HL-60 (cell line): ENCODE measurements around the gene PSPN.

Experiments
- DNase-seq, 2 experiments: peaks; one replicate each; pipeline ENCODE4 v3.0.0-alpha.2; 2010 to 2020; ENCODE audit warnings: low read depth in 1 of 2, low spot score in 1 of 2
- H3K27ac ChIP-seq: fragments of 250-450 bp; sonication (Bioruptor Pico); replicated peaks from 2 replicates; pipeline ENCODE4 v1.5.1; 2020; ENCODE audit warnings: mild to moderate bottlenecking, moderate library complexity
- H3K27me3 ChIP-seq: fragments of 250-450 bp; sonication (Bioruptor Pico); 2 replicates; pipeline ENCODE4 v1.5.1; 2021; ENCODE audit warnings: mild to moderate bottlenecking, moderate library complexity; ENCODE audit not compliant: insufficient read depth, poor library complexity, severe bottlenecking
- H3K4me3 ChIP-seq: replicated peaks from 2 replicates; pipeline ENCODE4 v1.5.1; 2011; ENCODE audit warnings: mild to moderate bottlenecking, control low read depth, low read length; ENCODE audit not compliant: insufficient read depth
- CTCF ChIP-seq: IDR thresholded peaks from one replicate; pipeline ENCODE4 v1.5.1; 2011; ENCODE audit warnings: low read length, control low read depth, inconsistent platforms; ENCODE audit not compliant: insufficient read depth
- GABPA ChIP-seq: IDR thresholded peaks from 2 replicates; pipeline ENCODE4 v1.6.1; 2012; ENCODE audit warnings: low read depth
- POLR2AphosphoS5 ChIP-seq: IDR thresholded peaks from 2 replicates; pipeline ENCODE4 v1.6.1; 2012; ENCODE audit warnings: low read depth
- REST ChIP-seq: IDR thresholded peaks from 2 replicates; pipeline ENCODE4 v1.6.1; 2012; ENCODE audit warnings: low read depth; ENCODE audit not compliant: insufficient replicate concordance
- SPI1 ChIP-seq: IDR thresholded peaks from 2 replicates; pipeline ENCODE4 v1.6.1; 2012; ENCODE audit warnings: low read depth, mild to moderate bottlenecking, borderline replicate concordance

The PSPN gene

GRCh38 chr19:6334490-6335285, 41.0 kb downstream of the PSPN start:
- Histone ChIP-seq H3K27me3 (no peaks in the 10 kb centered on the region), H3K27ac (no peak overlapping the region), H3K4me3 (no peak overlapping the region)
- DNase-seq = no peak
- no peak for TF ChIP-seq POLR2AphosphoS5
- no peak for TF ChIP-seq REST
- TF ChIP-seq CTCF = no peak
- TF ChIP-seq GABPA = no peak
- TF ChIP-seq SPI1 = no peak

DNA sequence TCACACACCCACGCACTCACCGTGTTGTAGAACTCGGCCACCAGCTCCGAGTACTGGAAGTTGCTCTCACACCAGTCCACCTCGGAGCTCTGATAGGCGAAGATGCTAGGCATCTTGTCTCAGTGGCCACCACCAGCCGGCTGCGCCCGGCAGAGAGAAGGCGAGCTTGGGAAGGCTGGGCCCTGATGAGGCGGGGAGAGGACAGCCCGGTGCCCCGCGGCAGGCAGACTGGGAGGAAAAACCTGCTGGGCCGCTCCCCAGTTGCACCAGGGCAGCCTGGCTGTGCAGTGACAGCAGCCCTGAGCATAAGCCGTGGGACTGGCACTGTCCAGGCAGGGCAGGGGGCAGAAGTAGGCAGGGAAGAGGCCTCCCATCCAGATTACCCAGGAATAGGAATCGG, 42.3 kb downstream of the PSPN start, which contains the start of gene ACER1:
TSS of gene ACER1 (minus strand) at position 174 of the 400 bp plus-strand sequence. CDS start at position 113, 61 bp downstream.
- no peak for TF ChIP-seq CTCF
- no peak for TF ChIP-seq GABPA
- TF ChIP-seq SPI1 = no peak
- no peak for TF ChIP-seq POLR2AphosphoS5
- TF ChIP-seq REST = no peak
- no peaks in the 10 kb centered on the region for H3K27me3 ChIP-seq
- no peak for DNase-seq
- no peak within 1 kb of the TSS for H3K27ac ChIP-seq
- H3K4me3 ChIP-seq = no peak within 1 kb of the TSS

DNA sequence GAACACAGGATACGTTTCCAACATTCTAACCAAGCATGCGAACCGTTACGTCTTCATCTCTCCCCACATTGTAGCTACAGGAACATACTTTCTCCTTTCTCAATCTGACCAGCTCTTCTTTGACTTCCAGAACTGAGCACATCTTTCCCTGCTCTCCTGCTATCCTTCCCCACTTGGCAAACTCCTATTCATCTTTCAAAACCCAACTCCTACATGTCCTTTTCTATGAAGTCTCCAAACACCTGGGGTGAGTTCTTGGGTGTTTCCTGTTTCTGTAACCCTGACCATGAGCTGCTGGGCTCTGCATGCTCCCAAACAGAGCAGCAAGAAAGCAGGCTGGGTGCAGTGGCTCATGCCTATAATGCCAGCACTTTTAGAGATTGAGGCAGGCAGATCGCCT, 48.9 kb downstream of the PSPN start:
- no peak for DNase-seq
- no peak for TF ChIP-seq CTCF
- TF ChIP-seq POLR2AphosphoS5 = no peak
- TF ChIP-seq REST = no peak
- no peak for TF ChIP-seq SPI1
- no peak for TF ChIP-seq GABPA
- Histone ChIP-seq H3K27ac (no peak overlapping the region), H3K4me3 (no peak overlapping the region), H3K27me3 (no peaks in the 10 kb centered on the region)
